DOHH2 (cell line): Measurements from ENCODE around the gene ENTPD3.

Experiments used
- EZH2phosphoT487 ChIP-seq: fragments of 200-600 bp; sonication (generic); IDR thresholded peaks from 2 replicates; pipeline ENCODE4 v1.6.1; 2017; ENCODE audit warnings: borderline replicate concordance, mild to moderate bottlenecking, antibody characterized with exemption, low read length, moderate library complexity, mixed read lengths
- TF ChIP-seq, protein P1 (sequence below): fragments of 200-600 bp; sonication (generic); IDR thresholded peaks from one replicate; pipeline ENCODE4 v1.5.1; 2014; ENCODE audit warnings: antibody characterized with exemption, mild to moderate bottlenecking, low read depth, low read length; ENCODE audit not compliant: poor library complexity, severe bottlenecking

DNA sequence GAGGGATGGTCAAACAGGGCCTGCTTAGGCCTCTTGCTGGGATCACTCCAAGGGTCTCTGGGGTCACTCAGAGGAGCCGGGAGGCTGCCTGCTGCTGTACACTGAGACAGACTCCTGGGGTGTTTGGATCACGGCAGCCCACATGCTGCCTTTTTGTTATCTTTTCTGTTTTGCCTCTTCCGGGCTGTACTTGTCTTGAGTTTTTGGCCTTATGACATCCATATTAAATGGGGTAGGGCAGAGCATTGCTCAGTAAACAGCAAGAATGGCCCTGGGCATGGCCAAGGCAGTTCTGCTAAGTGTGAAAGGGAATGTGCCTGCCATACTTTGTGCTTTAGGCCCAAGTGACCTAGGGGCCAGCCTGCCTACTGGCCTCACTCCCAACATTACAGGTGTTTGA lies 771 bp upstream of the ENTPD3 start:
- TF ChIP-seq, protein P1, sequence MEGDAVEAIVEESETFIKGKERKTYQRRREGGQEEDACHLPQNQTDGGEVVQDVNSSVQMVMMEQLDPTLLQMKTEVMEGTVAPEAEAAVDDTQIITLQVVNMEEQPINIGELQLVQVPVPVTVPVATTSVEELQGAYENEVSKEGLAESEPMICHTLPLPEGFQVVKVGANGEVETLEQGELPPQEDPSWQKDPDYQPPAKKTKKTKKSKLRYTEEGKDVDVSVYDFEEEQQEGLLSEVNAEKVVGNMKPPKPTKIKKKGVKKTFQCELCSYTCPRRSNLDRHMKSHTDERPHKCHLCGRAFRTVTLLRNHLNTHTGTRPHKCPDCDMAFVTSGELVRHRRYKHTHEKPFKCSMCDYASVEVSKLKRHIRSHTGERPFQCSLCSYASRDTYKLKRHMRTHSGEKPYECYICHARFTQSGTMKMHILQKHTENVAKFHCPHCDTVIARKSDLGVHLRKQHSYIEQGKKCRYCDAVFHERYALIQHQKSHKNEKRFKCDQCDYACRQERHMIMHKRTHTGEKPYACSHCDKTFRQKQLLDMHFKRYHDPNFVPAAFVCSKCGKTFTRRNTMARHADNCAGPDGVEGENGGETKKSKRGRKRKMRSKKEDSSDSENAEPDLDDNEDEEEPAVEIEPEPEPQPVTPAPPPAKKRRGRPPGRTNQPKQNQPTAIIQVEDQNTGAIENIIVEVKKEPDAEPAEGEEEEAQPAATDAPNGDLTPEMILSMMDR = no peak
- TF ChIP-seq EZH2phosphoT487 = no peak
